ENCODE measurements around the gene SAC3D1. TPM values are rescaled to one million over a fixed set of nuclear protein-coding genes. Genes with fewer than 3 reads are reported as not detected.

Gene SAC3D1
- total and polyA plus RNA-seq, 2 experiments from 2014 or later, result 24.6 to 32.7 TPM

DNA sequence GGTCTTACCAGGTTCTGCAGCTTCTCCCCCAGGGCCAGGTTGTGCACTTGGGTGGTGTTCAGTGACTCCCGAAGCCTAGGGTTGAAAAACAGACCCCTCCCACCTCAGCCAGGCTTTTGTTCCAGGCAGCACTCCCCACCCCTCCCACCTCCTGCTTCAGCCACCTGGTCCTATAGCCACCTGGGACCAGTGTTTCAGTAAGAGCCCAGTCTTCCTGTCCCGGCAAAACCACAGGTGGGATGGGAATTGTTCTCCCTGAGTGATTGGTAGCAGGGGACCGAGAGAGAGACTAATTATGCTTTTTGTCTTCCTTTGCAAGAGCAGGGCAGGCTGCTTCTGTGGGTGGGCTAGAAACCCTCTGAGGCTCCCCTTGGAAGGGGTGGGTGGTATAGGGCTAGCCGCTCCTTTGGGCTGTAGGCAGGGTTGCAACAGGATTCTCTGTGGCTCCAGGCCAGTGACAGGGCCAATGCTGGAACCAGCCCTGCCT, 25.8 kb downstream of the SAC3D1 start:
- Histone ChIP-seq H3K27me3 (no peaks in the 10 kb centered on the region), H3K36me3 (no peaks in the 10 kb centered on the region), H3K27ac (peak overlapping the region; percentile 80), H3K4me3 (no peak overlapping the region), H3K4me1 (ENCODE audit: low read depth) (peaks cover 24% of the 10 kb centered on the region), H3K9me3 (ENCODE audit: low read depth) (no peaks in the 10 kb centered on the region)
- DNase-seq (ENCODE audit: low read depth in 1 of 2, low spot score in 1 of 2), result no peak
- TF ChIP-seq, protein P1, sequence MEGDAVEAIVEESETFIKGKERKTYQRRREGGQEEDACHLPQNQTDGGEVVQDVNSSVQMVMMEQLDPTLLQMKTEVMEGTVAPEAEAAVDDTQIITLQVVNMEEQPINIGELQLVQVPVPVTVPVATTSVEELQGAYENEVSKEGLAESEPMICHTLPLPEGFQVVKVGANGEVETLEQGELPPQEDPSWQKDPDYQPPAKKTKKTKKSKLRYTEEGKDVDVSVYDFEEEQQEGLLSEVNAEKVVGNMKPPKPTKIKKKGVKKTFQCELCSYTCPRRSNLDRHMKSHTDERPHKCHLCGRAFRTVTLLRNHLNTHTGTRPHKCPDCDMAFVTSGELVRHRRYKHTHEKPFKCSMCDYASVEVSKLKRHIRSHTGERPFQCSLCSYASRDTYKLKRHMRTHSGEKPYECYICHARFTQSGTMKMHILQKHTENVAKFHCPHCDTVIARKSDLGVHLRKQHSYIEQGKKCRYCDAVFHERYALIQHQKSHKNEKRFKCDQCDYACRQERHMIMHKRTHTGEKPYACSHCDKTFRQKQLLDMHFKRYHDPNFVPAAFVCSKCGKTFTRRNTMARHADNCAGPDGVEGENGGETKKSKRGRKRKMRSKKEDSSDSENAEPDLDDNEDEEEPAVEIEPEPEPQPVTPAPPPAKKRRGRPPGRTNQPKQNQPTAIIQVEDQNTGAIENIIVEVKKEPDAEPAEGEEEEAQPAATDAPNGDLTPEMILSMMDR (IDR thresholded peaks at IDR 0.05; ENCODE audit: low read depth, low read length), result no peak

DNA sequence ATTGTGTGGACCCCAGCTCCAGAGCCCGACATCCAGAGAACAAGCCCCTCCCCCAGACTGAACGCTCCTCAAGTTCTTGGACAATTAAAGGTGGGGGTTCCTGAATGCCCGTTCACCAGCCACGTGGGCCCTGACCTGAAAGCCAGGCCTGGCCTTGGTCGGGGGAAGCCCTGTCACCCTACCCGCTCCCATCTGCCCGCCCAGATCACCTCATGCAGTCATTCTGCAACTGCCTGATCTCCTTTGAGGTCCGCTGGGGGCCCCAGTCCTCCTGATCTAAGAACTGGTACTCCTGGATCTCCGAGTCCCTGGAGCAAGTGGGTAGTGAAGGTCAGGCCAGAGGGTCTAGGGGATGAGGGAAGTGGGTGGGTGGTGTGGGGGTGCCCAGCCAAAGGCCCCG, 26.4 kb downstream of the SAC3D1 start:
- TF ChIP-seq, protein P1 (IDR thresholded peaks at IDR 0.05; ENCODE audit: low read depth, low read length), result no peak
- Histone ChIP-seq H3K9me3 (ENCODE audit: low read depth) (no peaks in the 10 kb centered on the region), H3K27ac (peak overlapping the region; percentile 80), H3K4me1 (ENCODE audit: low read depth) (peaks cover 24% of the 10 kb centered on the region), H3K36me3 (no peaks in the 10 kb centered on the region), H3K4me3 (no peak overlapping the region), H3K27me3 (no peaks in the 10 kb centered on the region)
- DNase-seq (ENCODE audit: low read depth in 1 of 2, low spot score in 1 of 2), result no peak

DNA sequence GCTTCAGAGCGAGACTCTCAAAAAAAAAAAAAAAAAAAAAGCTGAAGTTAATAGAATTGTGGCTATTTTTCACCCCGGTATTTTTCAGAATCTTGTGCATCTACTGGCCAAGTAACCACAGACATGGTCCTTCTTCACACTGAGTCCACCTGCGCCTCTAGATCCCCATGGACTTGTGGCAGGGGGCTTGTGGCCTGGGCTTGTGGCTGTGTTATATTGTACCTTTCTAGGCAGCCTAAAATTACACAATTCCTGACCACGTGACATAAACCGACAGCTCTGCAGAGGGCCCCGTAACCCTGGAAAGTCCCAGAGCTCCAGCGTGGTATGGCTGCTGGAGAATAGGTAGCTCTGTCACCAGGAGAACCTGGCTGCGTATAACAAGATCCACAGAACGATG, 28.2 kb downstream of the SAC3D1 start:
- Histone ChIP-seq H3K27me3 (no peaks in the 10 kb centered on the region), H3K27ac (no peak overlapping the region), H3K4me3 (no peak overlapping the region), H3K9me3 (ENCODE audit: low read depth) (no peaks in the 10 kb centered on the region), H3K4me1 (ENCODE audit: low read depth) (peaks cover 24% of the 10 kb centered on the region), H3K36me3 (no peaks in the 10 kb centered on the region)
- DNase-seq (ENCODE audit: low read depth in 1 of 2, low spot score in 1 of 2), result peak in 1 of 2 donors; percentile 8
- TF ChIP-seq, protein P1 (IDR thresholded peaks at IDR 0.05; ENCODE audit: low read depth, low read length), result no peak

DNA sequence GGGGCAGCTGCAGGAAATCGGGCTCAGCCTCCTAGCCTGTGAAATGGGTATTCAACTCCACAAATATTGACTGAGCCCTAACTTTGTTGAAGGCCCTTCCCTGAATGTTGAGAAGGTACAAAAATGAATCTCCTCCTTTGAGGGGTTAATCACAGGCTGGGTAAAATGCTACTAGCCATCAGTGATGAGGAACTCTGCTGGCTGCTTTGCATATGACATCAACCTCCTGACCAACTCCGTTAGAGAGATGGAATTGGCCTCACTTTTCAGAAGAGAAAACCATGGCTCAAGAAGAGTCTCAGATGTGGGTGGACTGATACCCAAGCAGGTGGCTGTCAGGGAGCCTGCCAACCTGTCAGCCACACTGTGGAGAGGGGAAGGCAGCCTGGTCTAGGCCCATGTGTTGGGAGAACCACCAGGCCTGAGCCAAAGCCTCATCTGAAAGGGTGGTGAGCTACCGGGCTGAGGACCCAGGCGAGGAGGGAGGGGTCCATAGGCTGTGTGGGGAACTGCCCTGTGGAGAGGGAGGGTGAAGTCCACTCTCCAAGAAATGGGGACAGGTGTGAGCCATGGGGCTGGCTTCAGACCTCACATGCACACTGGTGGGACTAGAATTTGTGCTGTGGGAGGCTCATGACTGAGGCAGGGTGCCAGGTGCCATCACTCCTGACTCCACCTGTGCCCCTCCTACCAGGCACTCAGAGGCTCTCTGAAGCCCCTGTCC, 31.1 kb downstream of the SAC3D1 start:
- Histone ChIP-seq H3K27ac (no peak overlapping the region), H3K27me3 (no peaks in the 10 kb centered on the region), H3K36me3 (no peaks in the 10 kb centered on the region), H3K4me1 (ENCODE audit: low read depth) (peaks cover 7% of the 10 kb centered on the region), H3K9me3 (ENCODE audit: low read depth) (no peaks in the 10 kb centered on the region), H3K4me3 (no peak overlapping the region)
- TF ChIP-seq, protein P1 (IDR thresholded peaks at IDR 0.05; ENCODE audit: low read depth, low read length), result no peak
- no peak for DNase-seq (ENCODE audit: low read depth in 1 of 2, low spot score in 1 of 2)

DNA sequence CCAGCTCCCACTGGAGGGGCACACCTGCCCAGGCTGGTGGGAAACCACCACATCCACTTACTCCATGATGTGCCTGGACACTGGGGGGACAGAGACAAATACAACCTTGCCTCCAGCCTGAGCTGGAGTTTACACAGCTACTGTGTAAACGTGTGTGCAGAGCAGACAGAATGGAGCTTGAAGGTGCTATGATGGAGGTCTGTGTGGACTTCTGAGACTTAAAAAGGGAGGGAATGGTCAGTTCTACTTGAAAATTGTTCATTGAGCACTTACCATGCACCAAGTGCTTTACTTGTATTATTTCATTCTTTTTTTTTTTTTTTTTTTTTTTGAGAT, 31.6 kb downstream of the SAC3D1 start:
- peaks cover 6% of the 10 kb centered on the region for H3K4me1 ChIP-seq (ENCODE audit: low read depth)
- H3K27ac ChIP-seq, result no peak overlapping the region
- no peak for DNase-seq (ENCODE audit: low read depth in 1 of 2, low spot score in 1 of 2)
- TF ChIP-seq, protein P1 (IDR thresholded peaks at IDR 0.05; ENCODE audit: low read depth, low read length), result no peak
- no peak overlapping the region for H3K4me3 ChIP-seq
- H3K27me3 ChIP-seq, result no peaks in the 10 kb centered on the region
- H3K9me3 ChIP-seq (ENCODE audit: low read depth), result no peaks in the 10 kb centered on the region
- H3K36me3 ChIP-seq, result no peaks in the 10 kb centered on the region

All from cardiac muscle cell (in vitro differentiated cells and primary cell).